ENCODE data around the gene GRK2. TPM values are rescaled to one million over a fixed set of nuclear protein-coding genes. Genes with fewer than 3 reads are reported as not detected.
A peak's percentile ranks its signal among the peaks of the same experiment; 100 is the strongest.

The GRK2 gene
- total and polyA plus RNA-seq, 2 donors (not counting 1 experiment from before 2014, with no cell fraction given), result 294 to 534 TPM

GRCh38 chr11:67292671-67293070 is 26.4 kb downstream of the GRK2 start:
- peaks cover 4% of the 10 kb centered on the region for H3K9me3 Mint-ChIP-seq (ENCODE audit: insufficient read depth)
- Histone ChIP-seq H3K9ac (ENCODE audit: low read length) (no peak overlapping the region), H3K9me3 (ENCODE audit: control extremely low read depth in 1 of 3, control insufficient read depth in 2 of 3, insufficient read depth in 1 of 3, low read length in 2 of 3) (peaks cover 7 to 15% (median 15%) of the 10 kb centered on the region in 3 donors), H3K27ac (ENCODE audit: low read length in 2 of 2) (peak overlapping the region in 1 of 2 donors; percentile 18), H3K4me1 (ENCODE audit: control insufficient read depth in 2 of 2, insufficient read depth in 2 of 2, low read length in 2 of 2) (peaks cover 22 to 29% of the 10 kb centered on the region in 2 donors), H3K36me3 (replicated peaks in 1 of 2; ENCODE audit: control extremely low read depth in 1 of 2, control insufficient read depth in 1 of 2, extremely low read depth in 1 of 2, insufficient read depth in 2 of 2, low read length in 1 of 2) (peaks cover 4 to 51% of the 10 kb centered on the region in 2 experiments), H3K4me2 (replicated peaks; ENCODE audit: low read depth, low read length, poor library complexity, severe bottlenecking) (no peak overlapping the region), H3K79me2 (ENCODE audit: control insufficient read depth, insufficient read depth, low read length) (peaks cover 57% of the 10 kb centered on the region), H2AFZ (ENCODE audit: insufficient read depth, low read depth, low read length, poor library complexity, severe bottlenecking) (no peak overlapping the region), H4K20me1 (ENCODE audit: control insufficient read depth, insufficient read depth, low read length, poor library complexity, severe bottlenecking) (peaks cover 26% of the 10 kb centered on the region), H3K4me3 (ENCODE audit: control extremely low read depth in 1 of 5, extremely low read depth in 1 of 5, insufficient read depth in 1 of 5, low read depth in 2 of 5, low read length in 4 of 5) (no peak overlapping the region), H3K27me3 (replicated peaks in 1 of 4; ENCODE audit: control extremely low read depth in 1 of 4, control insufficient read depth in 3 of 4, insufficient read depth in 4 of 4, low read length in 3 of 4) (no peaks in the 10 kb centered on the region)
- H3K27ac Mint-ChIP-seq, result peak overlapping the region; percentile 23
- no peak overlapping the region for H3K4me3 Mint-ChIP-seq
- no peak for TF ChIP-seq CTCF (IDR thresholded peaks at IDR 0.05)
- no peak for TF ChIP-seq EZH2 (IDR thresholded peaks at IDR 0.05; ENCODE audit: borderline replicate concordance, insufficient read depth, low read depth, low read length, poor library complexity, severe bottlenecking)
- CTCF ChIA-PET, result interaction anchor here (1.1 to 1.9 kb wide), 3 partner anchors 25 to 59 kb away, joined by 7 to 8 read pairs (median 8); no protein-coding TSS in a partner anchor
- POLR2A ChIA-PET, result interaction anchor here (0.7 to 1.6 kb wide), 3 partner anchors 8 to 22 kb away, joined by 3 read pairs; partner anchors contain the start of gene SSH3
- intact Hi-C loops (cut with micrococcal nuclease), result no loop called here
- H3K4me1 Mint-ChIP-seq, result peaks cover 33% of the 10 kb centered on the region
- no peaks in the 10 kb centered on the region for H3K27me3 Mint-ChIP-seq
- ATAC-seq (ENCODE audit: low read depth) (no peak), DNase-seq (no peak)
- no CpG with 5 or more reads among the region's 3 CpGs for WGBS (ENCODE audit: insufficient coverage)

GRCh38 chr11:67293090-67293489 is 26.8 kb downstream of the GRK2 start:
- CTCF ChIA-PET, result interaction anchor here (1.1 to 1.9 kb wide), 3 partner anchors 24 to 58 kb away, joined by 7 to 8 read pairs (median 8); no protein-coding TSS in a partner anchor
- no peak overlapping the region for H3K9ac ChIP-seq (ENCODE audit: low read length)
- TF ChIP-seq EZH2 (IDR thresholded peaks at IDR 0.05; ENCODE audit: borderline replicate concordance, insufficient read depth, low read depth, low read length, poor library complexity, severe bottlenecking), result no peak
- TF ChIP-seq CTCF (IDR thresholded peaks at IDR 0.05), result no peak
- H3K9me3 Mint-ChIP-seq (ENCODE audit: insufficient read depth), result peaks cover 4% of the 10 kb centered on the region
- peaks cover 4 to 51% of the 10 kb centered on the region in 2 experiments for H3K36me3 ChIP-seq (replicated peaks in 1 of 2; ENCODE audit: control extremely low read depth in 1 of 2, control insufficient read depth in 1 of 2, extremely low read depth in 1 of 2, insufficient read depth in 2 of 2, low read length in 1 of 2)
- no peak overlapping the region for H3K4me2 ChIP-seq (replicated peaks; ENCODE audit: low read depth, low read length, poor library complexity, severe bottlenecking)
- H3K79me2 ChIP-seq (ENCODE audit: control insufficient read depth, insufficient read depth, low read length), result peaks cover 61% of the 10 kb centered on the region
- no peak for DNase-seq
- no peak overlapping the region for H2AFZ ChIP-seq (ENCODE audit: insufficient read depth, low read depth, low read length, poor library complexity, severe bottlenecking)
- H3K4me3 Mint-ChIP-seq, result no peak overlapping the region
- H3K4me3 ChIP-seq (ENCODE audit: control extremely low read depth in 1 of 5, extremely low read depth in 1 of 5, insufficient read depth in 1 of 5, low read depth in 2 of 5, low read length in 4 of 5), result no peak overlapping the region
- H3K27ac Mint-ChIP-seq, result no peak overlapping the region
- intact Hi-C loops (cut with micrococcal nuclease), result no loop called here
- peaks cover 7 to 15% (median 15%) of the 10 kb centered on the region in 3 donors for H3K9me3 ChIP-seq (ENCODE audit: control extremely low read depth in 1 of 3, control insufficient read depth in 2 of 3, insufficient read depth in 1 of 3, low read length in 2 of 3)
- no peaks in the 10 kb centered on the region for H3K27me3 ChIP-seq (replicated peaks in 1 of 4; ENCODE audit: control extremely low read depth in 1 of 4, control insufficient read depth in 3 of 4, insufficient read depth in 4 of 4, low read length in 3 of 4)
- POLR2A ChIA-PET, result interaction anchor here (0.7 to 1.6 kb wide), 3 partner anchors 8 to 22 kb away, joined by 3 read pairs; partner anchors contain the start of gene SSH3
- H3K4me1 Mint-ChIP-seq, result peaks cover 29% of the 10 kb centered on the region
- peaks cover 18 to 25% of the 10 kb centered on the region in 2 donors for H3K4me1 ChIP-seq (ENCODE audit: control insufficient read depth in 2 of 2, insufficient read depth in 2 of 2, low read length in 2 of 2)
- H3K27me3 Mint-ChIP-seq, result no peaks in the 10 kb centered on the region
- peak overlapping the region in 1 of 2 donors; percentile 18 for H3K27ac ChIP-seq (ENCODE audit: low read length in 2 of 2)
- peaks cover 26% of the 10 kb centered on the region for H4K20me1 ChIP-seq (ENCODE audit: control insufficient read depth, insufficient read depth, low read length, poor library complexity, severe bottlenecking)
- ATAC-seq (ENCODE audit: low read depth), result no peak
- no CpG with 5 or more reads among the region's 3 CpGs for WGBS (ENCODE audit: insufficient coverage)

All from B cell (primary cell).